ENCODE measurements around the gene TCAF1.

Gene TCAF1

GRCh38 chr7:143910473-143911248 is 8.7 kb upstream of the TCAF1 start:
- no peak for TF ChIP-seq ZBTB7A (IDR thresholded peaks at IDR 0.05; ENCODE audit: low read depth)
- no peak for TF ChIP-seq CREB1 (IDR thresholded peaks at IDR 0.05; ENCODE audit: low read depth)
- TF ChIP-seq REST (IDR thresholded peaks at IDR 0.05; ENCODE audit: low read depth) = no peak
- TF ChIP-seq USF1 (IDR thresholded peaks at IDR 0.05) = no peak
- no peak for TF ChIP-seq TCF12 (IDR thresholded peaks at IDR 0.05; ENCODE audit: low read depth)

- TF ChIP-seq USF1 (IDR thresholded peaks at IDR 0.05) (no peak), YY1 (IDR thresholded peaks at IDR 0.05; ENCODE audit: low read depth) (no peak), MAX (IDR thresholded peaks at IDR 0.05) (no peak), EP300 (IDR thresholded peaks at IDR 0.05; ENCODE audit: borderline replicate concordance) (no peak), ZBTB7A (IDR thresholded peaks at IDR 0.05; ENCODE audit: low read depth) (no peak), CREB1 (IDR thresholded peaks at IDR 0.05; ENCODE audit: low read depth) (no peak)
Observed at GRCh38 chr7:143909863-143910262, 7.9 kb upstream of the TCAF1 start.

GRCh38 chr7:143908120-143908519 is 6.1 kb upstream of the TCAF1 start:
- no peak for TF ChIP-seq ZBTB7A (IDR thresholded peaks at IDR 0.05; ENCODE audit: low read depth)
- no peak for TF ChIP-seq TEAD4 (IDR thresholded peaks at IDR 0.05)
- TF ChIP-seq NFIC (IDR thresholded peaks at IDR 0.05) = no peak
- no peak for TF ChIP-seq TAF1 (IDR thresholded peaks at IDR 0.05; ENCODE audit: low read depth)
- TF ChIP-seq MAX (IDR thresholded peaks at IDR 0.05) = no peak
- no peak for TF ChIP-seq EP300 (IDR thresholded peaks at IDR 0.05; ENCODE audit: borderline replicate concordance)
- TF ChIP-seq YY1 (IDR thresholded peaks at IDR 0.05; ENCODE audit: low read depth) = no peak
- TF ChIP-seq EGR1 (IDR thresholded peaks at IDR 0.05) = no peak
- TF ChIP-seq CREB1 (IDR thresholded peaks at IDR 0.05; ENCODE audit: low read depth) = no peak
- TF ChIP-seq USF1 (IDR thresholded peaks at IDR 0.05) = no peak
- TF ChIP-seq REST (IDR thresholded peaks at IDR 0.05; ENCODE audit: low read depth) = no peak
- no peak for TF ChIP-seq FOXM1 (IDR thresholded peaks at IDR 0.05; ENCODE audit: borderline replicate concordance, low read depth)
- no peak for TF ChIP-seq TCF12 (IDR thresholded peaks at IDR 0.05; ENCODE audit: low read depth)
- TF ChIP-seq RAD21 (IDR thresholded peaks at IDR 0.05; ENCODE audit: low read depth) = no peak
- no peak for TF ChIP-seq CEBPB (IDR thresholded peaks at IDR 0.05)

- no peak for TF ChIP-seq FOXM1 (IDR thresholded peaks at IDR 0.05; ENCODE audit: borderline replicate concordance, low read depth)
- TF ChIP-seq TAF1 (IDR thresholded peaks at IDR 0.05; ENCODE audit: low read depth) = no peak
- no peak for TF ChIP-seq MAX (IDR thresholded peaks at IDR 0.05)
- TF ChIP-seq TCF12 (IDR thresholded peaks at IDR 0.05; ENCODE audit: low read depth) = no peak
- TF ChIP-seq NFIC (IDR thresholded peaks at IDR 0.05) = no peak
- TF ChIP-seq EP300 (IDR thresholded peaks at IDR 0.05; ENCODE audit: borderline replicate concordance) = no peak
- no peak for TF ChIP-seq CREB1 (IDR thresholded peaks at IDR 0.05; ENCODE audit: low read depth)
- no peak for TF ChIP-seq ZBTB7A (IDR thresholded peaks at IDR 0.05; ENCODE audit: low read depth)
- TF ChIP-seq EGR1 (IDR thresholded peaks at IDR 0.05) = no peak
- no peak for TF ChIP-seq YY1 (IDR thresholded peaks at IDR 0.05; ENCODE audit: low read depth)
- no peak for TF ChIP-seq RAD21 (IDR thresholded peaks at IDR 0.05; ENCODE audit: low read depth)
- no peak for TF ChIP-seq TEAD4 (IDR thresholded peaks at IDR 0.05)
- no peak for TF ChIP-seq CEBPB (IDR thresholded peaks at IDR 0.05)
- no peak for TF ChIP-seq REST (IDR thresholded peaks at IDR 0.05; ENCODE audit: low read depth)
- no peak for TF ChIP-seq USF1 (IDR thresholded peaks at IDR 0.05)
Observed at GRCh38 chr7:143906895-143907294, 4.9 kb upstream of the TCAF1 start.

All from Ishikawa (cell line).